Measurements from ENCODE around the gene ZNF398.

The ZNF398 gene, protein sequence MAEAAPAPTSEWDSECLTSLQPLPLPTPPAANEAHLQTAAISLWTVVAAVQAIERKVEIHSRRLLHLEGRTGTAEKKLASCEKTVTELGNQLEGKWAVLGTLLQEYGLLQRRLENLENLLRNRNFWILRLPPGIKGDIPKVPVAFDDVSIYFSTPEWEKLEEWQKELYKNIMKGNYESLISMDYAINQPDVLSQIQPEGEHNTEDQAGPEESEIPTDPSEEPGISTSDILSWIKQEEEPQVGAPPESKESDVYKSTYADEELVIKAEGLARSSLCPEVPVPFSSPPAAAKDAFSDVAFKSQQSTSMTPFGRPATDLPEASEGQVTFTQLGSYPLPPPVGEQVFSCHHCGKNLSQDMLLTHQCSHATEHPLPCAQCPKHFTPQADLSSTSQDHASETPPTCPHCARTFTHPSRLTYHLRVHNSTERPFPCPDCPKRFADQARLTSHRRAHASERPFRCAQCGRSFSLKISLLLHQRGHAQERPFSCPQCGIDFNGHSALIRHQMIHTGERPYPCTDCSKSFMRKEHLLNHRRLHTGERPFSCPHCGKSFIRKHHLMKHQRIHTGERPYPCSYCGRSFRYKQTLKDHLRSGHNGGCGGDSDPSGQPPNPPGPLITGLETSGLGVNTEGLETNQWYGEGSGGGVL

GRCh38 chr7:149147072-149147751 is at the start of gene ZNF398:
Gene ZNF398 (plus strand): TSS chr7:149147453. CDS start chr7:149147743, 290 bp downstream.
- no peaks in the 10 kb centered on the region for H3K9me3 ChIP-seq (ENCODE audit: control insufficient read depth, insufficient read depth, low read length)
- peak within 1 kb of the TSS; percentile 92 for H3K4me3 ChIP-seq (ENCODE audit: low read depth, low read length)
- H3K4me1 ChIP-seq (ENCODE audit: control insufficient read depth, insufficient read depth, low read length): peaks cover 51% of the 10 kb centered on the region
- H3K27ac ChIP-seq (ENCODE audit: low read depth, low read length): peak within 1 kb of the TSS; percentile 99
- H3K36me3 ChIP-seq (ENCODE audit: control insufficient read depth, insufficient read depth, low read length): peaks cover 23% of the 10 kb centered on the region
- H3K27me3 ChIP-seq (ENCODE audit: control insufficient read depth, insufficient read depth, low read length): no peaks in the 10 kb centered on the region
- H3K9ac ChIP-seq (ENCODE audit: low read depth, low read length): peak within 1 kb of the TSS; percentile 94

DNA sequence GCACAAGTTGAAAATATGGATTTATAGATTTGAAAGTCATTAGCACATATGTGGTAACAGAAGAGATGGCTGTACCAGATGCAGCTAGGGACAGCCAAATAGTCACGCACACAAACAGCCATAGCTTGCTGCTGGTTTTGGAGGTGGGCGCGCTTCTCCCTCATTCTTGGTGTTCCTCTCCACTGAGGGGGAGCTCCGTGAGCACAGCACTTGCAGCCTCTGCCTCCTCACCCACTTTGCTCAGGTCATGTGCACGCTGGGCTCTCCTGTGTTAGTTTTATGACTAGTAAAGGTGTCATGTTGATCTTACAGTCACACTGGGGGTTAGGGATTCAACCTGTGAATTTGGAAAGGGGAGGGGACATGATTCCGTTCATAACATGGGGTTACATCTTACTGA is 48.2 kb upstream of the ZNF398 start:
- no peak overlapping the region for H3K27ac ChIP-seq (ENCODE audit: low read depth, low read length)
- no peak overlapping the region for H3K4me3 ChIP-seq (ENCODE audit: low read depth, low read length)

GRCh38 chr7:149100821-149101220 is 46.4 kb upstream of the ZNF398 start:
- peaks cover 5% of the 10 kb centered on the region; the same call in 1 of the 2 replicates for H3K4me1 ChIP-seq (ENCODE audit: control insufficient read depth, insufficient read depth, low read length)
- no peak overlapping the region for H3K9ac ChIP-seq (ENCODE audit: low read depth, low read length)
- no peaks in the 10 kb centered on the region for H3K9me3 ChIP-seq (ENCODE audit: control insufficient read depth, insufficient read depth, low read length)
- H3K27me3 ChIP-seq (ENCODE audit: control insufficient read depth, insufficient read depth, low read length): no peaks in the 10 kb centered on the region
- H3K36me3 ChIP-seq (ENCODE audit: control insufficient read depth, insufficient read depth, low read length): no peaks in the 10 kb centered on the region
- no peak overlapping the region for H3K27ac ChIP-seq (ENCODE audit: low read depth, low read length)
- H3K4me3 ChIP-seq (ENCODE audit: low read depth, low read length): no peak overlapping the region

More for the DNA sequence above, 48.2 kb upstream of the ZNF398 start:
- no peak overlapping the region for H3K9ac ChIP-seq (ENCODE audit: low read depth, low read length)
- no peaks in the 10 kb centered on the region for H3K36me3 ChIP-seq (ENCODE audit: control insufficient read depth, insufficient read depth, low read length)
- H3K9me3 ChIP-seq (ENCODE audit: control insufficient read depth, insufficient read depth, low read length): no peaks in the 10 kb centered on the region
- no peaks in the 10 kb centered on the region for H3K27me3 ChIP-seq (ENCODE audit: control insufficient read depth, insufficient read depth, low read length)
- peaks cover 5% of the 10 kb centered on the region; the same call in 1 of the 2 replicates for H3K4me1 ChIP-seq (ENCODE audit: control insufficient read depth, insufficient read depth, low read length)

- H3K36me3 ChIP-seq (ENCODE audit: control insufficient read depth, insufficient read depth, low read length): no peaks in the 10 kb centered on the region
- no peaks in the 10 kb centered on the region for H3K27me3 ChIP-seq (ENCODE audit: control insufficient read depth, insufficient read depth, low read length)
- no peak overlapping the region for H3K27ac ChIP-seq (ENCODE audit: low read depth, low read length)
- H3K4me1 ChIP-seq (ENCODE audit: control insufficient read depth, insufficient read depth, low read length): no peaks in the 10 kb centered on the region
- no peak overlapping the region for H3K9ac ChIP-seq (ENCODE audit: low read depth, low read length)
- H3K4me3 ChIP-seq (ENCODE audit: low read depth, low read length): no peak overlapping the region
- no peaks in the 10 kb centered on the region for H3K9me3 ChIP-seq (ENCODE audit: control insufficient read depth, insufficient read depth, low read length)
Observed at GRCh38 chr7:149102666-149103065, 44.6 kb upstream of the ZNF398 start.

- Histone ChIP-seq H3K27me3 (ENCODE audit: control insufficient read depth, insufficient read depth, low read length) (no peaks in the 10 kb centered on the region), H3K36me3 (ENCODE audit: control insufficient read depth, insufficient read depth, low read length) (no peaks in the 10 kb centered on the region), H3K4me3 (ENCODE audit: low read depth, low read length) (no peak overlapping the region), H3K27ac (ENCODE audit: low read depth, low read length) (no peak overlapping the region), H3K4me1 (ENCODE audit: control insufficient read depth, insufficient read depth, low read length) (no peaks in the 10 kb centered on the region), H3K9me3 (ENCODE audit: control insufficient read depth, insufficient read depth, low read length) (no peaks in the 10 kb centered on the region), H3K9ac (ENCODE audit: low read depth, low read length) (no peak overlapping the region)
Observed at GRCh38 chr7:149103424-149103823, 43.8 kb upstream of the ZNF398 start.

GRCh38 chr7:149104214-149104613 is 43.0 kb upstream of the ZNF398 start:
- no peak overlapping the region for H3K9ac ChIP-seq (ENCODE audit: low read depth, low read length)
- no peak overlapping the region for H3K4me3 ChIP-seq (ENCODE audit: low read depth, low read length)

GRCh38 chr7:149104749-149105148 is 42.5 kb upstream of the ZNF398 start:
- no peak overlapping the region for H3K9ac ChIP-seq (ENCODE audit: low read depth, low read length)
- H3K27me3 ChIP-seq (ENCODE audit: control insufficient read depth, insufficient read depth, low read length): no peaks in the 10 kb centered on the region
- H3K4me1 ChIP-seq (ENCODE audit: control insufficient read depth, insufficient read depth, low read length): no peaks in the 10 kb centered on the region
- H3K36me3 ChIP-seq (ENCODE audit: control insufficient read depth, insufficient read depth, low read length): no peaks in the 10 kb centered on the region
- H3K9me3 ChIP-seq (ENCODE audit: control insufficient read depth, insufficient read depth, low read length): no peaks in the 10 kb centered on the region
- H3K4me3 ChIP-seq (ENCODE audit: low read depth, low read length): no peak overlapping the region
- no peak overlapping the region for H3K27ac ChIP-seq (ENCODE audit: low read depth, low read length)

More at GRCh38 chr7:149104214-149104613, 43.0 kb upstream of the ZNF398 start:
- no peaks in the 10 kb centered on the region for H3K4me1 ChIP-seq (ENCODE audit: control insufficient read depth, insufficient read depth, low read length)
- no peaks in the 10 kb centered on the region for H3K27me3 ChIP-seq (ENCODE audit: control insufficient read depth, insufficient read depth, low read length)
- H3K36me3 ChIP-seq (ENCODE audit: control insufficient read depth, insufficient read depth, low read length): no peaks in the 10 kb centered on the region
- no peaks in the 10 kb centered on the region for H3K9me3 ChIP-seq (ENCODE audit: control insufficient read depth, insufficient read depth, low read length)
- no peak overlapping the region for H3K27ac ChIP-seq (ENCODE audit: low read depth, low read length)

GRCh38 chr7:149109969-149110368 is 37.3 kb upstream of the ZNF398 start:
- Histone ChIP-seq H3K4me3 (ENCODE audit: low read depth, low read length) (no peak overlapping the region), H3K4me1 (ENCODE audit: control insufficient read depth, insufficient read depth, low read length) (no peaks in the 10 kb centered on the region), H3K27me3 (ENCODE audit: control insufficient read depth, insufficient read depth, low read length) (no peaks in the 10 kb centered on the region), H3K9me3 (ENCODE audit: control insufficient read depth, insufficient read depth, low read length) (no peaks in the 10 kb centered on the region), H3K9ac (ENCODE audit: low read depth, low read length) (no peak overlapping the region), H3K27ac (ENCODE audit: low read depth, low read length) (no peak overlapping the region), H3K36me3 (ENCODE audit: control insufficient read depth, insufficient read depth, low read length) (no peaks in the 10 kb centered on the region)

DNA sequence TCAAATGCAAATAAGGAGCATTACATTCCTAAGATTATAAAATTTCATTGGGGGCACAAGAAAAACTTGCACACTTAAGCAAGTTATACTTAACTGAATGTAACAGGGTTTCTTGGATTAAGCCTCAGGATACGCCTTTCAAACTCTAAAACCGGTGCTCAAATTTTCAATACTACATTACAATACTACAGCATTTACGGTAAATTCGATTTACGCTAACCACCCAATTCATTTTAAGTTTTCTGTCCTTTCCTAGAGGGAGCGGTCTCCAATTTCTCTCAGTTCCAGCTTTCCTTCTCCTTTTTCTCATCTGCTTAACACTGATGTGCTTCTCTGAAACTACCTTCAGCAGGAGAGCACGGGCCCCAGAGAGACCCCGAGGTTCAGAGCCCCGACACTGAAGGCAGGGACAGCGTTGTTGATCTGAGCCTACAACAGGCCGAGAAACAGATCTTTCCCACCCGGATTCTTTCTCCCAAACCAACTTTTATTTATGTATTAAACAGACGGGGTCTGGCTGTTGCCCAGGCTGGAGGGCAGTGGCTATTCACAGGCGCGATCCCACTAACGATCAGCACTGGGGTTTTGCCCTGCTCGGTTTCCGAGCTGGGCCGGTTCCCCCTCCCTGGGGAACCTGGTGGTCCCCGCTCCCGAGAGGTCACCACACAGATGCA is 21.9 kb upstream of the ZNF398 start:
- H3K4me1 ChIP-seq (ENCODE audit: control insufficient read depth, insufficient read depth, low read length): peaks cover 7% of the 10 kb centered on the region
- H3K4me3 ChIP-seq (ENCODE audit: low read depth, low read length): peak overlapping the region; percentile 88
- peaks cover 5% of the 10 kb centered on the region for H3K36me3 ChIP-seq (ENCODE audit: control insufficient read depth, insufficient read depth, low read length)
- peak overlapping the region; percentile 84 for H3K9ac ChIP-seq (ENCODE audit: low read depth, low read length)
- peak overlapping the region; percentile 87 for H3K27ac ChIP-seq (ENCODE audit: low read depth, low read length)
- H3K9me3 ChIP-seq (ENCODE audit: control insufficient read depth, insufficient read depth, low read length): no peaks in the 10 kb centered on the region; the same call in 1 of the 2 replicates
- H3K27me3 ChIP-seq (ENCODE audit: control insufficient read depth, insufficient read depth, low read length): no peaks in the 10 kb centered on the region

DNA sequence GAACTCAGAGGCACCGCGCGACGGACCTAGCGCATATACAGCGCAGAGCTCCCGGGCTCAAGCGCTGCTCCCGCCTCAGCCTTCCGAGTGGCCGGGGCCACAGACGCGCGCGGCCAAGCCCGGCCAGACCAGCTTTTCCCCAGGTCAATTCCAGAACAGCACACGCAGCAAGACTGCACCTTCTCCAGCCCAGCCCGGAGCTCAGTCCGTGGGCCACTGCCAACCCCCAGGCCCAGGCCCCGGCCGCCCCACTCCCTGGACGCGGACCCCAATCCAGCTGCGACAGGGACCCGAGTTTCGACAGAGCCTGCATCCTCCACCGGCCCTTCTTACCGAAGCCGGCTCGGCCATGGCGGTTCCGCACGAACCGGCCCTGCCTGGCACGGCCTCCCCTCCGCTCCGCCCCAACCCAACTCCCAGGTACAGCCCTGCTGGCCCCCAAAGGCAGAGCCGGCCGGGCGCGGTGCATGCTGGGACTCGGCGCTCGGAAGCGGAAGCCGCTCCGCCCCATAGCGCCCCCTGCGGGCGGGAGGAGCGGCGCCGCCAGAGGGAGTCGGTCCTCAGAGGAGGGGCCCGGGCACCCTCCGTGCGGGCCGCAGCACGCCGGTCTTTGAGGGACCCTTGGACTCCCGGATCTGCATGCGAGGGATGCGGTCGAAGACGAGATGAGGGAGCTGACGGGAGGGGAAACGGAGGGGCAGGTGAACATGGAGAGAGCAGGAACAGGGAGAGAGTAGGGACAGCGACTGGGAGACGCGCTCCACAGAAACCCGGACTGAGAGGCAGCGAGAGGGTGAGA is 21.2 kb upstream of the ZNF398 start, which contains the start of gene ZNF425:
Gene ZNF425, minus strand, starts transcription at position 462 of the 799 bp plus-strand sequence. Its CDS starts 111 bp downstream, at position 351.
- Histone ChIP-seq H3K4me3 (ENCODE audit: low read depth, low read length) (peak within 1 kb of the TSS; percentile 88), H3K9ac (ENCODE audit: low read depth, low read length) (peak within 1 kb of the TSS; percentile 84), H3K9me3 (ENCODE audit: control insufficient read depth, insufficient read depth, low read length) (peaks cover 6% of the 10 kb centered on the region; the same call in 1 of the 2 replicates), H3K27me3 (ENCODE audit: control insufficient read depth, insufficient read depth, low read length) (no peaks in the 10 kb centered on the region), H3K36me3 (ENCODE audit: control insufficient read depth, insufficient read depth, low read length) (peaks cover 13% of the 10 kb centered on the region), H3K27ac (ENCODE audit: low read depth, low read length) (peak within 1 kb of the TSS; percentile 87), H3K4me1 (ENCODE audit: control insufficient read depth, insufficient read depth, low read length) (peaks cover 7% of the 10 kb centered on the region)
